ENCODE results near the gene FGFRL1.

FGFRL1 gene

DNA sequence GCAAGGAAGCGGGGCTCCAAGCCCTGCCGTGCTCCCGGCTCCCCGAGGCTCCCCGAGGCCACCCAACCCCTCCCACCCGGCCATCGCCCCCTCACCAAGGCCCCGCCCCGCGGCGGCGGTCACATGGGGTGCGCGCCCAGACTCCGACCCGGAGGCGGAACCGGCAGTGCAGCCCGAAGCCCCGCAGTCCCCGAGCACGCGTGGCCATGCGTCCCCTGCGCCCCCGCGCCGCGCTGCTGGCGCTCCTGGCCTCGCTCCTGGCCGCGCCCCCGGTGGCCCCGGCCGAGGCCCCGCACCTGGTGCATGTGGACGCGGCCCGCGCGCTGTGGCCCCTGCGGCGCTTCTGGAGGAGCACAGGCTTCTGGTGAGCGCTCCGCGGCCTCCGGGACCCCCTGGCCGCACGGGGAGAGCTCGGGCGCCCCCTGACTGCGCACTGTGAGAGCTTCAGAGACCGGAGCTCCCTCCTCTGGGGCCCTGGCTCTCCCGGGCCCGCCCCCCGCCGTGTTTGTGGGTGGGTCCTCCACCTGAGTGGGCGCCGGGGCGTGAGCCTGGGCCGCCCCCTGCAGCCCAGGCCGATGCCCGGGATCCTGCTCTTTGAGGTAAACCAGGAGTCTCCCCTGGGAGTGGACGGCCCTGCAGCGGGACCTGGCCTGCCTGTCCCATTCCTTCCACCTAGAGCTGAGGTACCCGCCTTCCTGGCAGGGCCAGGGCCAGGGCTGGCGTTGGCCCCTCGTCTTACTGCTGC is 24.4 kb upstream of the FGFRL1 start, which contains the start of gene IDUA:
Gene IDUA, plus strand, starts transcription at position 166 of the 745 bp plus-strand sequence. Its CDS starts 41 bp downstream, at position 207.
- TF ChIP-seq, protein P1, sequence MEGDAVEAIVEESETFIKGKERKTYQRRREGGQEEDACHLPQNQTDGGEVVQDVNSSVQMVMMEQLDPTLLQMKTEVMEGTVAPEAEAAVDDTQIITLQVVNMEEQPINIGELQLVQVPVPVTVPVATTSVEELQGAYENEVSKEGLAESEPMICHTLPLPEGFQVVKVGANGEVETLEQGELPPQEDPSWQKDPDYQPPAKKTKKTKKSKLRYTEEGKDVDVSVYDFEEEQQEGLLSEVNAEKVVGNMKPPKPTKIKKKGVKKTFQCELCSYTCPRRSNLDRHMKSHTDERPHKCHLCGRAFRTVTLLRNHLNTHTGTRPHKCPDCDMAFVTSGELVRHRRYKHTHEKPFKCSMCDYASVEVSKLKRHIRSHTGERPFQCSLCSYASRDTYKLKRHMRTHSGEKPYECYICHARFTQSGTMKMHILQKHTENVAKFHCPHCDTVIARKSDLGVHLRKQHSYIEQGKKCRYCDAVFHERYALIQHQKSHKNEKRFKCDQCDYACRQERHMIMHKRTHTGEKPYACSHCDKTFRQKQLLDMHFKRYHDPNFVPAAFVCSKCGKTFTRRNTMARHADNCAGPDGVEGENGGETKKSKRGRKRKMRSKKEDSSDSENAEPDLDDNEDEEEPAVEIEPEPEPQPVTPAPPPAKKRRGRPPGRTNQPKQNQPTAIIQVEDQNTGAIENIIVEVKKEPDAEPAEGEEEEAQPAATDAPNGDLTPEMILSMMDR (IDR thresholded peaks at IDR 0.05; ENCODE audit: insufficient read depth, low read depth, low read length, missing control alignments) = peak; percentile 23
- H3K4me3 ChIP-seq (ENCODE audit: low read length) = peak within 1 kb of the TSS; percentile 53
- DNase-seq (ENCODE audit: low read depth) = peak; percentile 67

DNA sequence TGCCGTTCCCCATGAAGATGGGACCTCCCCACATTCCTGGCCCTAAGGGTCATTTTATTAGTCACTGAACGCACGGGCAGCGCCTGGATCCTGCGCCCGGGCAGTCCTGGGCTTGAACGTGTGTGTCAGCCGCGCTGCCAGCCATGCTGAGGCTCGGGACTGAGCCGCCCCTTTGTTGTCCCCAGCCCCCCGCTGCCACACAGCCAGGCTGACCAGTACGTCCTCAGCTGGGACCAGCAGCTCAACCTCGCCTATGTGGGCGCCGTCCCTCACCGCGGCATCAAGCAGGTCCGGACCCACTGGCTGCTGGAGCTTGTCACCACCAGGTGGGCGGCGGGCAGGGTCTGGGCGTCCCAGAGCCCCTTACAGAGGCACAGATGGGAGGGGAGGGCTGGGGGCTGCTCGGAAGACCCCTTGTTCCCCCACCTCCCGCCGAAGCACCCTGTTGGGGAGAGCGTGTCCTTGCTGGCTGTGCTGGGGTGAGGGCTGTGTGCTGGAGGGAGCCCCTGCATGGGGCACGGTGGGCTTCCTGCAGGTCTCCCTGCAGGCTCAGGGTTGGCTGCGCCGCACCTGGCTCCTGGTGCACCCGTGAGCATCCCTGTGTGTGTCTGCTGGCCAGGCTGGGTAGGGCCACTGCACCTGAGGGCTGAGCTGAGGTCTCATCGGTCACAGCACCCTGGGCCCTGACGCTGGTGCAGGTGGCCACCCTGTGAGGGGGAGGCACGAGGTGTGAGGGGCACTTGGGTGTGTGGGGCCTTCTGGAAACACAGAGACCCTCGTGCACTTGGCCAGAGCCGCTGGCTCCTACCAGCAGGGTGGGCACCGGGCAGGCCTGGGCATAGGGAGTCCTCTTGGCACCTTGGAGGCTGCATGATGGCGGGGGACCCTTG is 23.6 kb upstream of the FGFRL1 start:
- TF ChIP-seq, protein P1 (IDR thresholded peaks at IDR 0.05; ENCODE audit: insufficient read depth, low read depth, low read length, missing control alignments) = no peak
- peak; percentile 89 for DNase-seq (ENCODE audit: low read depth)
- H3K4me3 ChIP-seq (ENCODE audit: low read length) = peak overlapping the region; percentile 53

DNA sequence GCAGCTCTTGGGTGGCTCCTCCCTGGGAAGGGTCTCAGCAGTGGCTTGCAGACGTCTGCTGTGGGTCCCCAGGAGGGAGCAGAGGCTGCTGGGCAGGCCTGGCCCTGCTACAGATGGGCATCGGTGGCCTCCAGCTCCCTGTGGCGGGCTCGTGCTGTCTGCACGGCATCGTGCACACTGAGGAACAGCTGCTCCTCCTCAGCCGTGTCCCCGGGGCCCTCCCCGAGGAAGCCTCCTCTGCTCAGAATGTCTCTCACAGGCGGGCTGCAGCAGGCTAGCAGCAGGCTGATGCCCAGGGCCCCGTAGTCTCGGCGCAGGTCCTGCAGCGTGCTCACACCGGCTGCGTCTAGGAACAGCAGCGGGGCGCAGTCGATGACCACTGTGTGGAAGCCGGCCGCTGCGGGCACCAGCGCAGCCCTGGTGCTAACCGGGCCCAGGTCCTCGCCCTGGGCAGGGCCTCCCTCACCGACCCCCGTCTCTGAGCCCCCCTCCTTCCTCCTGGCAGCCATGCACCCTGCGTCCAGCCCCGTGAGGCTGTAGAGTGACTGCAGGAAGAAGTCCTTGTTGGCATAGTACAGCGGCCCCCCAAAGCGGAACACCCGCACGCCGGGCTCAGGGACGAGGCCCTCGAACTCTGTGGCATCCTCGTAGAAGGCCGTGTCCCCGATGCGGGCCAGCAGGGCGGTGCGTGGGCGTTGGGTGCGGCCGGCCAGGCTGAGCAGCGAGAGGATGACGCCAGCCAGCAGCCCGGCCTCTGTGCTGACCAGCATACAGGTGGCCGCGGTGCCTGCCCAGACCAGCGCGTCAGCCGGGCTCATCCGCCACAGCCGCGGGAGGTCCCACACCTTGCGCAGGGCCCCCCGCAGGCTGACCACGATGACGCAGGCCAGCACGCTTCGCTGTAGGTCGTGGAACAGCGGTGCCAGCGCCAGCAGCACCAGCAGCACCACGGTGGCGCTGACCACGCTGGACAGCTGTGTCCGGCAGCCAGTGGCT is 22.4 kb upstream of the FGFRL1 start:
- no peak overlapping the region for H3K4me3 ChIP-seq (ENCODE audit: low read length)
- no peak for DNase-seq (ENCODE audit: low read depth)

DNA sequence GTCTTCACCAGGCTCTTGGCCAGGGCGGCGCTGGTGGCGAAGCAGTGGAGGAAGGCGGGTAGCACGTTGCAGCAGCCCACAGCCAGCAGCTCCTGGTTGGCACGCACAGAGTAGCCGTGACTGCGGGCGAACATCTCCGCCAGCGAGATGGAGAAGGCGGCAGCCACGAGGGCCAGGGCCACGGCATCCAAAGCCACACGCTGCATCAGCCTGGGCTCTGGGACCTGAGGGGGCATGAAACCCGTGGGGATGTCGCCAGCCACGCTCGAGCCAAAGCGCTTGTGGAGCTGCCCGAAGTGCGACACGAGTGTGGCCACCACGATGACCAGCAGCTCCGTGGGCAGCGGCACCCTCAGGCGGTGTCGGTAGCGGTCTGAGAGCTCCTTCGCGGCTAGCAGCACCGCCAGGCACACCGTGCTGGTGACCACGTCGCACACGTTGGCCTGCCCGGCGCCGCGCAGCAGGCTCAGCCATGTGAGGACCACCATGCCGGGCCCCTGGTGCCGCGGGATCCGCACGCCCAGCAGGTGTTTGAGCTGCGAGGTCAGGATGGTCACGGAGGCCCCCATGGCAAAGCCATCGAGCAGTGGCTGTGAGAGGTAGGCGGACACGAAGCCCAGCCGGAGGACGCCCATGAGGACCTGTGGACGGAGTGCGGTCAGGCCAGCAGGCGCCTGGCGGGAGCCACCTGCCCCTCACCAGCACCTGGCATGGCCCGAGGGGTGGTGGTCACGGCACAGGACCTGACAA is 21.5 kb upstream of the FGFRL1 start:
- no peak for DNase-seq (ENCODE audit: low read depth)
- H3K4me3 ChIP-seq (ENCODE audit: low read length) = no peak overlapping the region
- TF ChIP-seq, protein P1 (IDR thresholded peaks at IDR 0.05; ENCODE audit: insufficient read depth, low read depth, low read length, missing control alignments) = no peak

More for the DNA sequence above, 22.4 kb upstream of the FGFRL1 start:
- TF ChIP-seq, protein P1 (IDR thresholded peaks at IDR 0.05; ENCODE audit: insufficient read depth, low read depth, low read length, missing control alignments) = no peak

DNA sequence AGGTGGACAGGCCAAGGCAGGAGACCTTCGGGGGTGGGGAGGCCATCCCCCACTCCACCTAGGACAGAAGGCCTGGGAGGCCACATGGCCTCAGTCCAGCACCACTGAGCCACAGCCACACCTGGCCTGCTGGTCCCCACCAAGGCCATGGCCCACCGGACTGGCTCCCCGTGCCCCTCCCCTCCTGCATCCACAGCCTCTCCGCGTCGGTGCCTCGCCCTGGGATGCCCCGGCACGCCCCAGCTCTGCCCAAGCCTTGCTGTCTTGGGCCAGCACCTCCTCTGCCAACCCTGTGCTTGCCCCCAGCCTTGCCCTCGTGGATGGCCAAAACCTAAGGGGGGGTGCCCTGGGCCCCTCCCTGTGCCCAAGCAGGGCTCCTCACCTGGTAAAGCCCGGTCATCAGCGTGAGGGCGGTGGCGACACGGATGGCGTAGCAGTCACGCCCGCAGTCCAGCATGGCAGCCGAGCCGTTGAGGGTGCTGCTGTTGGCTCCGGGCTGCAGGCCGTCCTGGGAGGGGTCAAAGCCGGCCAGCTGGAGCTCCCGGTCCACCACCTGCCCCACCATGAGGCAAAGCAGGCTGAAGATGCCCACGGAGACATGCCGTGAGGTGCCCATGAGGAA is 20.6 kb upstream of the FGFRL1 start:
- no peak overlapping the region for H3K4me3 ChIP-seq (ENCODE audit: low read length)
- DNase-seq (ENCODE audit: low read depth) = no peak
- TF ChIP-seq, protein P1 (IDR thresholded peaks at IDR 0.05; ENCODE audit: insufficient read depth, low read depth, low read length, missing control alignments) = no peak

Measured in epithelial cell of esophagus (primary cell).